Measurements from ENCODE around the gene DCLK1. TPM values are rescaled to one million over a fixed set of nuclear protein-coding genes. Genes with fewer than 3 reads are reported as not detected.

DCLK1 gene
- total and polyA plus RNA-seq, 2 experiments from 2014 or later = 0.16 to 2.9 TPM

DNA sequence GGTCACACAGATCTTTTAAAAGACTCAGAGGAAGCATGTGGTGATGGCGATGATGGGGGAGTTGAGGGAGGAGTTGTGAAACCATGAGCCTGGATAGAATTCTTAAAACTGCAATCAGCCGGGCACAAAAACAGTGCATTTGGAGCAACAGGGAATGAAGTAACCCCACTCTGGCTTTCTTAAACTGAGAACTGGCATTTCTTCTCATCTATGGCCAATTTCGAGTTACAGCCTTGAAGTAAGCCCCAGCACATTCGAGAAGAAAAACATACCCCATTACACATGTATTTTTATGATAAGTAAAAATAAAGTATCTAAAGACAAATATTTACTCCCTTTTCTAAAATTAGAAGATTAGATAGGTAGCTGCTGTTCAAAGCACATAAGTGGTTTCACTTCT lies 70.1 kb downstream of the DCLK1 start:
- WGBS (ENCODE audit: low lambda C conversion rate, missing lambda C conversion rate) = 51% methylated on average over 4 of the region's 4 CpGs

DNA sequence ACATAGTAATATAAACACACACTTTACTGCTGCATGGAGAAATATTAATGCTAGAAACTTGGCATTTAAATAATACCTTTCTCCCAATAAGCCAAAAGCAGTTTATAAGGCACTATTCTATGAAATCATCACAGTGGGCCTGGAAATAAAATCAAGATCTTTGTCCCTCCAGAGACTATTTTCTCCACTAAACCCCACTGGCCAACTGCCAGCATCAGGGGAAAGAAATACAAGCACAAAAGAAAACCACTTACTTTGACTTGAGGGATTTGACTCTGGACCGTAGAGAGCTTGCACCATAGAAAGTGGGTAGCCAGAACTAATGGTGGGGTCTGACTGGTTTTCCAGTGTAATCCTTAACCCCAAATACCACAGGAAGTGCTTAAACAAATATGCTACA lies 71.9 kb downstream of the DCLK1 start:
- TF ChIP-seq, protein P1, sequence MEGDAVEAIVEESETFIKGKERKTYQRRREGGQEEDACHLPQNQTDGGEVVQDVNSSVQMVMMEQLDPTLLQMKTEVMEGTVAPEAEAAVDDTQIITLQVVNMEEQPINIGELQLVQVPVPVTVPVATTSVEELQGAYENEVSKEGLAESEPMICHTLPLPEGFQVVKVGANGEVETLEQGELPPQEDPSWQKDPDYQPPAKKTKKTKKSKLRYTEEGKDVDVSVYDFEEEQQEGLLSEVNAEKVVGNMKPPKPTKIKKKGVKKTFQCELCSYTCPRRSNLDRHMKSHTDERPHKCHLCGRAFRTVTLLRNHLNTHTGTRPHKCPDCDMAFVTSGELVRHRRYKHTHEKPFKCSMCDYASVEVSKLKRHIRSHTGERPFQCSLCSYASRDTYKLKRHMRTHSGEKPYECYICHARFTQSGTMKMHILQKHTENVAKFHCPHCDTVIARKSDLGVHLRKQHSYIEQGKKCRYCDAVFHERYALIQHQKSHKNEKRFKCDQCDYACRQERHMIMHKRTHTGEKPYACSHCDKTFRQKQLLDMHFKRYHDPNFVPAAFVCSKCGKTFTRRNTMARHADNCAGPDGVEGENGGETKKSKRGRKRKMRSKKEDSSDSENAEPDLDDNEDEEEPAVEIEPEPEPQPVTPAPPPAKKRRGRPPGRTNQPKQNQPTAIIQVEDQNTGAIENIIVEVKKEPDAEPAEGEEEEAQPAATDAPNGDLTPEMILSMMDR (IDR thresholded peaks at IDR 0.05; ENCODE audit: poor library complexity) = no peak
- TF ChIP-seq EZH2phosphoT487 (IDR thresholded peaks at IDR 0.05; ENCODE audit: low read depth, severe bottlenecking, unreplicated experiment) (no peak), EZH2 (IDR thresholded peaks at IDR 0.05; ENCODE audit: borderline replicate concordance) (no peak)
- no peak overlapping the region for H3K27ac ChIP-seq
- H3K9me3 ChIP-seq (ENCODE audit: low read depth) = no peaks in the 10 kb centered on the region
- no peaks in the 10 kb centered on the region for H4K20me1 ChIP-seq (ENCODE audit: insufficient read depth, poor library complexity, severe bottlenecking)
- no peak overlapping the region for H3K4me2 ChIP-seq
- H3K9me2 ChIP-seq (replicated peaks; ENCODE audit: insufficient read depth) = no peaks in the 10 kb centered on the region
- no peaks in the 10 kb centered on the region for H3K79me2 ChIP-seq
- H3K4me1 ChIP-seq (ENCODE audit: insufficient read depth) = peaks cover 7% of the 10 kb centered on the region
- no peak overlapping the region for H3K4me3 ChIP-seq
- H3K36me3 ChIP-seq (replicated peaks; ENCODE audit: insufficient read depth, low read depth) = no peaks in the 10 kb centered on the region
- H3K27me3 ChIP-seq = no peaks in the 10 kb centered on the region
- H2AFZ ChIP-seq = no peak overlapping the region
- DNase-seq (ENCODE audit: low spot score) = peak; percentile 16
- WGBS (ENCODE audit: low lambda C conversion rate, missing lambda C conversion rate) = 65% methylated on average over 1 of the region's 1 CpG

More for the DNA sequence above, 70.1 kb downstream of the DCLK1 start:
- Histone ChIP-seq H3K79me2 (no peaks in the 10 kb centered on the region), H4K20me1 (ENCODE audit: insufficient read depth, poor library complexity, severe bottlenecking) (no peaks in the 10 kb centered on the region), H3K4me3 (no peak overlapping the region), H3K9me2 (replicated peaks; ENCODE audit: insufficient read depth) (no peaks in the 10 kb centered on the region), H3K9me3 (ENCODE audit: low read depth) (no peaks in the 10 kb centered on the region), H3K36me3 (replicated peaks; ENCODE audit: insufficient read depth, low read depth) (no peaks in the 10 kb centered on the region), H3K27me3 (no peaks in the 10 kb centered on the region), H3K27ac (peak overlapping the region; percentile 20), H3K4me2 (no peak overlapping the region), H3K4me1 (ENCODE audit: insufficient read depth) (peaks cover 7% of the 10 kb centered on the region), H2AFZ (no peak overlapping the region)
- no peak for DNase-seq (ENCODE audit: low spot score)
- TF ChIP-seq EZH2phosphoT487 (IDR thresholded peaks at IDR 0.05; ENCODE audit: low read depth, severe bottlenecking, unreplicated experiment) (no peak), EZH2 (IDR thresholded peaks at IDR 0.05; ENCODE audit: borderline replicate concordance) (no peak)
- TF ChIP-seq, protein P1 (IDR thresholded peaks at IDR 0.05; ENCODE audit: poor library complexity) = no peak

DNA sequence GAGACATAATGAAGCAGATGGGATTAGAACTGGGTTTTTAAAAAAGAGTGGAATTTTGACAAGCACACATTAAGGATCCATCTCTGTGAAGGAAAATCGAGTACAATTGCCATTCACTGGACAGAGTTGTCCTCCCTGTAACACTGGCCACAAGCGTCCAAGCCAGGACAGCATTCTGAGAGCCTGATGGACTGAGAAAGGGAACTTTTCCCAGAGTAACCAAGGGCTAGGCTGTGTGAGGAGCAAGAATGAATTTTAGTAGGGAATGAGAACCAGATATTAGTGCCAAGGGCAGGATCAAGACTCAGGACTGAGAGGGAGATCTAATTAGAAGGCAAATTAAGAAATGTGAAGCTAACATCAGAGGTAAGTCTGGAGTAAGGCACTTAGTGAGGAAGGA lies 73.1 kb downstream of the DCLK1 start:
- Histone ChIP-seq H3K79me2 (no peaks in the 10 kb centered on the region), H3K9me2 (replicated peaks; ENCODE audit: insufficient read depth) (no peaks in the 10 kb centered on the region), H3K4me3 (no peak overlapping the region), H3K4me1 (ENCODE audit: insufficient read depth) (peaks cover 7% of the 10 kb centered on the region), H4K20me1 (ENCODE audit: insufficient read depth, poor library complexity, severe bottlenecking) (no peaks in the 10 kb centered on the region), H3K27ac (no peak overlapping the region), H2AFZ (no peak overlapping the region), H3K27me3 (peaks cover 2% of the 10 kb centered on the region), H3K4me2 (no peak overlapping the region), H3K9me3 (ENCODE audit: low read depth) (no peaks in the 10 kb centered on the region), H3K36me3 (replicated peaks; ENCODE audit: insufficient read depth, low read depth) (no peaks in the 10 kb centered on the region)
- TF ChIP-seq, protein P1 (IDR thresholded peaks at IDR 0.05; ENCODE audit: poor library complexity) = no peak
- TF ChIP-seq EZH2 (IDR thresholded peaks at IDR 0.05; ENCODE audit: borderline replicate concordance) = no peak
- TF ChIP-seq EZH2phosphoT487 (IDR thresholded peaks at IDR 0.05; ENCODE audit: low read depth, severe bottlenecking, unreplicated experiment) = no peak
- DNase-seq (ENCODE audit: low spot score) = no peak
- 87% methylated on average over 2 of the region's 2 CpGs for WGBS (ENCODE audit: low lambda C conversion rate, missing lambda C conversion rate)

DNA sequence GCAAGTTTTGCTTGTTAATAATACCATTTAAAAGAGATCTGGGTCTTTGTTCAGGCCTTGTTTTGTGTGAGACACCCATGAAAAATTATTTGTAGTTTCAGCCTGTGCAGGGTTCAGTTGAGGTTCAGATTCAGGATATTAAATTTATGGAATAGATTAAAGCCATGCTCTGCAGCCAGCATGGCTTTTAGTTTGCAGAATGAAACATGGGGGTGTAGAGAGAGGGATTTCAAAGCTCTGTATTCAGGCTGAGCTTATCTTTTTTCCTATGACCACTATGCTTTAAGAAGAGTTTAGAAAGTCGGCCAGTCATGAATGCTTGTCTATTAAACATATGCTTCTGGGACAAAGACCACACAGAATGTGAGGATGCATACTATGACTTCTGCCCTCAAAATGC lies 73.6 kb downstream of the DCLK1 start:
- no peak overlapping the region for H3K4me2 ChIP-seq
- no peak for TF ChIP-seq EZH2phosphoT487 (IDR thresholded peaks at IDR 0.05; ENCODE audit: low read depth, severe bottlenecking, unreplicated experiment)
- TF ChIP-seq EZH2 (IDR thresholded peaks at IDR 0.05; ENCODE audit: borderline replicate concordance) = no peak
- TF ChIP-seq, protein P1 (IDR thresholded peaks at IDR 0.05; ENCODE audit: poor library complexity) = no peak
- H3K27ac ChIP-seq = no peak overlapping the region
- H3K27me3 ChIP-seq = peaks cover 4% of the 10 kb centered on the region
- H3K9me3 ChIP-seq (ENCODE audit: low read depth) = no peaks in the 10 kb centered on the region
- no peak overlapping the region for H3K4me3 ChIP-seq
- no peak overlapping the region for H2AFZ ChIP-seq
- no peak for DNase-seq (ENCODE audit: low spot score)
- H3K36me3 ChIP-seq (replicated peaks; ENCODE audit: insufficient read depth, low read depth) = no peaks in the 10 kb centered on the region
- 82% methylated on average over 1 of the region's 1 CpG for WGBS (ENCODE audit: low lambda C conversion rate, missing lambda C conversion rate)
- peaks cover 7% of the 10 kb centered on the region for H3K4me1 ChIP-seq (ENCODE audit: insufficient read depth)
- H3K79me2 ChIP-seq = no peaks in the 10 kb centered on the region
- no peaks in the 10 kb centered on the region for H3K9me2 ChIP-seq (replicated peaks; ENCODE audit: insufficient read depth)
- no peaks in the 10 kb centered on the region for H4K20me1 ChIP-seq (ENCODE audit: insufficient read depth, poor library complexity, severe bottlenecking)

Measured in hepatocyte (in vitro differentiated cells).